Mesendoderm (in vitro differentiated cells): ENCODE results near the gene AJUBA.
A peak's percentile ranks its signal among the peaks of the same experiment; 100 is the strongest.

ENCODE experiments used
- DNase-seq: peaks from one replicate; pipeline ENCODE4 v3.0.0; 2013
- H2AK5ac ChIP-seq: 2 replicates; pipeline ENCODE4 v1.6.1; 2013; ENCODE audit warnings: low read length, inconsistent platforms
- H2BK120ac ChIP-seq: 2 replicates; pipeline ENCODE4 v1.6.1; 2013; ENCODE audit warnings: low read depth, mild to moderate bottlenecking, low read length, moderate library complexity, mixed read lengths
- H2BK15ac ChIP-seq: replicated peaks from 2 replicates; pipeline ENCODE4 v1.6.1; 2013; ENCODE audit warnings: low read depth, mild to moderate bottlenecking, moderate library complexity
- H2BK5ac ChIP-seq: 2 replicates; pipeline ENCODE4 v1.6.1; 2013; ENCODE audit warnings: low read length, inconsistent platforms
- H3K18ac ChIP-seq: 2 replicates; pipeline ENCODE4 v1.6.1; 2013; ENCODE audit warnings: mild to moderate bottlenecking, low read length, mixed read lengths
- H3K23ac ChIP-seq: one replicate; pipeline ENCODE4 v1.6.1; 2013; ENCODE audit warnings: low read length
- H3K27ac ChIP-seq: 2 replicates; pipeline ENCODE4 v1.5.1; 2013; ENCODE audit warnings: low read depth, mild to moderate bottlenecking, inconsistent platforms, low read length, moderate library complexity
- H3K27me3 ChIP-seq: 2 replicates; pipeline ENCODE4 v1.6.1; 2013; ENCODE audit warnings: low read length, control low read depth, mild to moderate bottlenecking, inconsistent platforms; ENCODE audit not compliant: insufficient read depth, poor library complexity
- H3K36me3 ChIP-seq: 2 replicates; pipeline ENCODE4 v1.6.1; 2013; ENCODE audit warnings: low read length, inconsistent platforms; ENCODE audit not compliant: control insufficient read depth, insufficient read depth
- H3K4ac ChIP-seq: one replicate; pipeline ENCODE4 v1.6.1; 2013; ENCODE audit warnings: low read depth, mild to moderate bottlenecking, low read length, moderate library complexity
- H3K4me1 ChIP-seq: 2 replicates; pipeline ENCODE4 v1.6.1; 2013; ENCODE audit warnings: low read depth, low read length, inconsistent platforms; ENCODE audit not compliant: control insufficient read depth
- H3K4me2 ChIP-seq: 2 replicates; pipeline ENCODE4 v1.6.1; 2013; ENCODE audit warnings: low read length
- H3K4me3 ChIP-seq: 2 replicates; pipeline ENCODE4 v1.5.1; 2013; ENCODE audit warnings: mild to moderate bottlenecking, low read length
- H3K56ac ChIP-seq: one replicate; pipeline ENCODE4 v1.6.1; 2013; ENCODE audit warnings: low read length
- H3K79me1 ChIP-seq: 2 replicates; pipeline ENCODE4 v1.6.1; 2013; ENCODE audit warnings: low read length, inconsistent platforms
- H3K79me2 ChIP-seq: 2 replicates; pipeline ENCODE4 v1.6.1; 2013; ENCODE audit warnings: mild to moderate bottlenecking, low read length; ENCODE audit not compliant: control insufficient read depth, insufficient read depth
- H3K9ac ChIP-seq: 2 replicates; pipeline ENCODE4 v1.6.1; 2013; ENCODE audit warnings: low read length, inconsistent platforms
- H4K5ac ChIP-seq: one replicate; pipeline ENCODE4 v1.6.1; 2013; ENCODE audit warnings: low read length
- H4K8ac ChIP-seq: one replicate; pipeline ENCODE4 v1.6.1; 2013; ENCODE audit warnings: low read depth, mild to moderate bottlenecking, control low read depth, low read length, moderate library complexity
- WGBS: extraction: QIAGEN DNeasy Blood & Tissue Kit; methylation state at CpG from one replicate; pipeline ENCODE4 v1.1.7; 2013; ENCODE audit warnings: low lambda C conversion rate, missing lambda C conversion rate; ENCODE audit not compliant: insufficient coverage; ENCODE audit errors: extremely low coverage; 5-methylcytosine and 5-hydroxymethylcytosine counted together

AJUBA gene

DNA sequence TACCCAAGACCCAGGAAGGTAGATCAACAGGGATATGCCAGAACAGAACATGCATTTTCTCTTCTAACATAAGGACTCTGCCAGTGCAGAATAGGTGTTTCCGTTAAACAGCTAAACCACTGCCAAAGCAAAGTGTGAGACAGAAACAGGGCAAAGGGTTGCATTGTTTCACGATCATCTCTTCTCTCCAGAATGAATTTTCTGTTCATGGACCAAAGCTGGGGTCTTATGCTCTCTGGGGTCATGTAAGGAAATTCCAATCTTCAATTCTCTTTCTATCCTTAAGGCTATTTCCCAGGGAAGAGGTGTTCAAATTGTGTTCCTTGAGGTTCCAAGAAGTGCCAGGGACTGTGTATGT, 41.4 kb upstream of the AJUBA start:
- Histone ChIP-seq H3K36me3 (peaks cover 4% of the 10 kb centered on the region), H3K56ac (peak overlapping the region; percentile 56), H3K79me2 (peaks cover 5% of the 10 kb centered on the region), H3K4me1 (peaks cover 32% of the 10 kb centered on the region), H3K9ac (no peak overlapping the region), H3K4ac (no peak overlapping the region), H3K27ac (peak overlapping the region; percentile 62), H2BK5ac (peak overlapping the region; percentile 8), H3K18ac (no peak overlapping the region), H2BK15ac (no peak overlapping the region), H2AK5ac (peak overlapping the region; percentile 90), H3K79me1 (peaks cover 5% of the 10 kb centered on the region), H4K8ac (no peak overlapping the region), H2BK120ac (no peak overlapping the region), H3K27me3 (no peaks in the 10 kb centered on the region), H4K5ac (peak overlapping the region; percentile 59), H3K23ac (no peak overlapping the region), H3K4me2 (no peak overlapping the region), H3K4me3 (no peak overlapping the region)
- no peak for DNase-seq
- WGBS, result no CpG with 5 or more reads among the region's 2 CpGs

DNA sequence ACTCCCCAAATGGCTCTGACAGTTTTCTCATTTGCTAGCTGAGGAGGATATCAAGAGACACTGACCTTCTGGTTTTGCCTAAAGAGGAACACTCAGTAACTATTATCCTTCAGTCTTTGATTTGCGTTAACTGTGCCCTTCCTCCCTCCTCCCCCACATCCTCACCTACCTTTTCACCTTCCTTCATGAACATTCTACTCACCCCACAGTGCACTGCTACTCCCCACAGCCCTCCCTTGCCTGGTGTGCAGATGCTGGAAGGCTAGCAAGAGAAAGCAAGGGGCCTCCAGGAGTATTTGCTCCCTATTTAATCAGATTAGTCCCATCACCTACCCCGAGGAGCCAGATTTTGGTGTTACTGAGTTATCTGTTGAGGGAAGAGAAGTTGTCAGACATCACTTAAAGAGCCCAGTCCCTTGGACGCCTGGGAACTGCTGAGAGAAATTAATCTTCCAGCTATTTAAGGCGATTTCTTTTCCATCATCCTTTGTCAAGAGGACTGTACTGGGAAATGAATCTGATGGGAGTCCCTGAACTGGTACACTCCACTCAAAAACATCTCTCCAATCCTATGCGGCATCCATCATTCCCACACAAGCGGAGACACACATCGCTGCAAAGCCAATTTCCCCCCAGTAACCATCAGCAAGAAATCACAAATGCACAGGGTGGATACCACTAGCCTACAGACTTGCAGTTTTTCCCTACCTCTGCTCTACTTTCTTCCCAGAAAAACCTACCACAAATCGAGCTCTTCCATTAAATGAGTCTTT, 40.9 kb upstream of the AJUBA start:
- Histone ChIP-seq H3K18ac (no peak overlapping the region), H3K4me3 (no peak overlapping the region), H3K23ac (no peak overlapping the region), H2BK15ac (no peak overlapping the region), H3K4me2 (no peak overlapping the region), H3K36me3 (peaks cover 2% of the 10 kb centered on the region), H3K79me1 (peaks cover 1% of the 10 kb centered on the region), H2AK5ac (no peak overlapping the region), H3K27ac (peak overlapping the region; percentile 62), H2BK120ac (no peak overlapping the region), H4K8ac (no peak overlapping the region), H3K4me1 (peaks cover 32% of the 10 kb centered on the region), H3K27me3 (no peaks in the 10 kb centered on the region), H2BK5ac (peak overlapping the region; percentile 8), H3K9ac (peak overlapping the region; percentile 4), H3K56ac (peak overlapping the region; percentile 56), H4K5ac (peak overlapping the region; percentile 59), H3K4ac (no peak overlapping the region), H3K79me2 (peaks cover 2% of the 10 kb centered on the region)
- DNase-seq, result peak; percentile 71
- no CpG with 5 or more reads among the region's 8 CpGs for WGBS

DNA sequence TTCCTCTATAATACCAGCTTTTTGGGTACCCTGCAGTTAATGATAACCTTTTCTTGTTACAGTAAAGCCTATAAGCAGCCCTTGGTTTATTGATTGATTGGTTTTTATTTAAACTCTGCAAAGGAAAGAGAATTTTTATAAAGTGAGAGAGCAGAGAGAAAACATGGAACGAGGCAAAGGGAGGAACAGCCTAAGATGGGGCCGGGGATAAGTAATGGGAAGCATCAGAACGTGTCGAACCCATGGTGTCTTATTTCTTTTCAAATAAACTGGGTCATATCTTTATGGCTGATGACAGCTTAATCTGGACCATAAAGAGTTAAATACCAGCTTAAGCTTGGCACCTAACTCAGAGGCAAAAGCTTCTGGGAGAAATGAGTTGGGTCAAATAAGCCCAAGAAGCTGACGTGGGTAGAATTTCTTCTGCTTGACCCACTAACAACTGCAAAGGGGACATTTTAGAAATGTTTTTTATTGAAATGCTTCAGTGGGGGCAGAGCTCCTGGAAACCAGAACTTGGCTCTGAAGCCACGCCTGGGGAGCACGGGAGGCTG, 39.6 kb upstream of the AJUBA start:
- H3K23ac ChIP-seq, result no peak overlapping the region
- no peak for DNase-seq
- H2BK5ac ChIP-seq, result no peak overlapping the region
- H3K27ac ChIP-seq, result no peak overlapping the region
- no peak overlapping the region for H4K8ac ChIP-seq
- no peak overlapping the region for H2AK5ac ChIP-seq
- no peak overlapping the region for H4K5ac ChIP-seq
- H3K27me3 ChIP-seq, result no peaks in the 10 kb centered on the region
- peaks cover 32% of the 10 kb centered on the region for H3K4me1 ChIP-seq
- no peak overlapping the region for H3K4me2 ChIP-seq
- peaks cover 1% of the 10 kb centered on the region for H3K79me1 ChIP-seq
- H3K4ac ChIP-seq, result no peak overlapping the region
- H2BK120ac ChIP-seq, result no peak overlapping the region
- no peak overlapping the region for H3K4me3 ChIP-seq
- H3K79me2 ChIP-seq, result no peaks in the 10 kb centered on the region
- H2BK15ac ChIP-seq, result no peak overlapping the region
- no peak overlapping the region for H3K56ac ChIP-seq
- peaks cover 2% of the 10 kb centered on the region for H3K36me3 ChIP-seq
- WGBS, result no CpG with 5 or more reads among the region's 7 CpGs
- no peak overlapping the region for H3K9ac ChIP-seq
- peak overlapping the region; percentile 25 for H3K18ac ChIP-seq

DNA sequence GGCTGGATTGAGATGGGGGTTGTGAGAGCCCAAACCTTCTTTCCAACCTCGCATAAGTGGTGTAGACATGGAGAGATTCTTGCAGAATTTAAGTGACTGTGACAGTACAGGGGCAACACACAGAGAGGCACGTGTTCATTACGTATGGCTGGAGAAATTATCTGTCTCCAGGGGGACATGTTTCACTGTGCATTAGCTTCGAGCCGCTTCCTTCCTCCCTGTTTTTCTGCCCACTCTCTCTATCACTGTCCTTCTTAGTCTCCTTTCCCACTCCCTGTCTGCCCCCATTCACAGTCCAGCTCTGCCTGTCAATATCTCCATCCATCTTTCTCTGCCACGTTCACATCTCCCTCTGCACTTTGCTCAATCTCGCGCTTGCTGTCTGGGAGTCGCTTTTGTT, 39.1 kb upstream of the AJUBA start:
- no peaks in the 10 kb centered on the region for H3K79me2 ChIP-seq
- H3K23ac ChIP-seq, result no peak overlapping the region
- H3K4me3 ChIP-seq, result no peak overlapping the region
- H3K4me2 ChIP-seq, result no peak overlapping the region
- H2BK15ac ChIP-seq, result no peak overlapping the region
- H3K27me3 ChIP-seq, result no peaks in the 10 kb centered on the region
- H2BK120ac ChIP-seq, result no peak overlapping the region
- no peak overlapping the region for H3K9ac ChIP-seq
- H3K36me3 ChIP-seq, result peaks cover 2% of the 10 kb centered on the region
- DNase-seq, result no peak
- no peak overlapping the region for H4K8ac ChIP-seq
- H3K79me1 ChIP-seq, result peaks cover 1% of the 10 kb centered on the region
- H3K27ac ChIP-seq, result no peak overlapping the region
- no peak overlapping the region for H3K4ac ChIP-seq
- no peak overlapping the region for H2BK5ac ChIP-seq
- peaks cover 32% of the 10 kb centered on the region for H3K4me1 ChIP-seq
- no peak overlapping the region for H2AK5ac ChIP-seq
- H4K5ac ChIP-seq, result no peak overlapping the region
- WGBS, result no CpG with 5 or more reads among the region's 9 CpGs
- H3K56ac ChIP-seq, result peak overlapping the region; percentile 40
- H3K18ac ChIP-seq, result peak overlapping the region; percentile 21

DNA sequence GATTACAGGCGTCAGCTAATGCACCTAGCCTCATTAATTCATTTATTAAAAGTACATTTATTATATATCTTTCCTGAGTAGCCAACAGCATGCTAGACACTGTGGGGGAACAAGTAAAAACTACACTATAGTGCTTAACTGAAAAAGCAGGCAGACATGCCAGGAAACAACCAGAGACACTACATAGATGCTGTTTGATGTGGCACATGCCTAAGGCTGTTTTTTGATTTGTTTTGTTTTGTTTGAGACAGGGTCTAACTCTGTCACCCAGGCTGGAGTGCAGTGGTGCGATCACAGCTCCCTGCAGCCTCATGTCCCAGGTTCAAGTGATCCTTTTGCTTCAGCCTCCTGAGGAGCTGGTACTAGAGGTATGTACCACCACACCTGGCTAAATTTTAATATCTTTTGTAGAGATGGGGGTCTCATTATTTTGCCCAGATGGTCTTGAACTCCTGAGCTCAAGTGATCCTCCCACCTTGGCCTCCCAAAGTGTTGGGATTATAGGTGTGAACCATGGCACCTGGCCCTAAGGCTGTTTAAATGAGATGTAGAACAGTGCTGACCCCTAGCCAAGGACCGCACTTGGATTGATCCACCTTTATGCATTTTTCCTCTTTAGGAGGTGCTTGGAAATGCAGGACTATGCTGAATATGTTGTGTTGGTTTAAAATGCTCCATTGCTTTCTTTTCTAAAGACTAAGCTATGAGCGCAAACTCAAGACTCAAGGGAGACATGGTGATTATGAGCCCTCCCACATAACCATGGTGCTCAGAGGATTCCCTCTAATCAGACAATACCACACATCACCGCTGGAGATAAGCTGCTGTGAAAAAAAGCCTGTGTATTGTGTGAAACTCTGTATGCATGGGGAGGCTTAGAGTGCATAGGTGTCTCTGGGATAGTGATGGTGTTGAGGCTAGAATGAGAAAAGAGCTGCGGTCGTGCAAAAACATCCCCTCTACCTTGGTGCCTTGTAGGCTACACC, 38.1 kb upstream of the AJUBA start:
- DNase-seq, result peak; percentile 86
- no peaks in the 10 kb centered on the region for H3K79me1 ChIP-seq
- H3K18ac ChIP-seq, result no peak overlapping the region
- H4K8ac ChIP-seq, result no peak overlapping the region
- H4K5ac ChIP-seq, result no peak overlapping the region
- no peak overlapping the region for H2BK5ac ChIP-seq
- no peaks in the 10 kb centered on the region for H3K36me3 ChIP-seq
- H3K4me2 ChIP-seq, result no peak overlapping the region
- no peak overlapping the region for H3K23ac ChIP-seq
- no peak overlapping the region for H2BK15ac ChIP-seq
- no peaks in the 10 kb centered on the region for H3K79me2 ChIP-seq
- peaks cover 24% of the 10 kb centered on the region for H3K4me1 ChIP-seq
- H2AK5ac ChIP-seq, result no peak overlapping the region
- no peak overlapping the region for H2BK120ac ChIP-seq
- no peaks in the 10 kb centered on the region for H3K27me3 ChIP-seq
- H3K4ac ChIP-seq, result no peak overlapping the region
- no peak overlapping the region for H3K4me3 ChIP-seq
- peak overlapping the region; percentile 25 for H3K27ac ChIP-seq
- WGBS, result no CpG with 5 or more reads among the region's 7 CpGs
- no peak overlapping the region for H3K56ac ChIP-seq
- no peak overlapping the region for H3K9ac ChIP-seq
